CD14-positive monocyte (primary cell): Measurements from ENCODE around the gene UBE2E2. TPM values are rescaled to one million over a fixed set of nuclear protein-coding genes. Genes with fewer than 3 reads are reported as not detected.

Experiments used
- DNase-seq, 3 donors: peaks; one replicate each; pipeline ENCODE4 v3.0.0-alpha.2; 2011 to 2022
- H2AFZ ChIP-seq: 2 replicates; pipeline ENCODE4 v1.6.0; 2012; ENCODE audit warnings: mild to moderate bottlenecking, low read depth, low read length, inconsistent platforms; ENCODE audit not compliant: insufficient read depth, poor library complexity, severe bottlenecking
- H3K27ac ChIP-seq, 2 donors: 1 replicate in 1 of 2; 2 replicates in 1 of 2; pipeline ENCODE4 v1.5.1; 2012 to 2013; ENCODE audit warnings: low read length in 2 of 2, control low read depth in 1 of 2, inconsistent platforms in 1 of 2, low read depth in 1 of 2, mild to moderate bottlenecking in 1 of 2
- H3K27me3 ChIP-seq, 2 donors: one replicate each; pipeline versions ENCODE4 v1.6.0 to v1.6.1; 2011 to 2013; ENCODE audit warnings: low read length in 2 of 2; ENCODE audit not compliant: control insufficient read depth in 2 of 2, insufficient read depth in 2 of 2
- H3K36me3 ChIP-seq, 2 donors: replicated peaks in 1 of 2; 1 replicate in 1 of 2; 2 replicates in 1 of 2; pipeline versions ENCODE4 v1.5.1 to v1.6.1; 2012 to 2013; ENCODE audit warnings: low read length in 2 of 2, control low read depth in 1 of 2, inconsistent platforms in 1 of 2, mild to moderate bottlenecking in 1 of 2; ENCODE audit not compliant: insufficient read depth in 2 of 2, control insufficient read depth in 1 of 2
- H3K4me1 ChIP-seq, 2 donors: 1 replicate in 1 of 2; 2 replicates in 1 of 2; pipeline versions ENCODE4 v1.5.1 to v1.6.1; 2012 to 2013; ENCODE audit warnings: low read length in 2 of 2, control low read depth in 1 of 2, inconsistent platforms in 1 of 2, mild to moderate bottlenecking in 1 of 2, moderate library complexity in 1 of 2; ENCODE audit not compliant: insufficient read depth in 2 of 2, control insufficient read depth in 1 of 2
- H3K4me2 ChIP-seq: replicated peaks from 2 replicates; pipeline ENCODE3; 2012; ENCODE audit warnings: low read length, moderate library complexity, mild to moderate bottlenecking; ENCODE audit not compliant: poor library complexity, severe bottlenecking; ENCODE audit errors: extremely low read depth
- H3K4me3 ChIP-seq, 3 experiments: fragments of 200-600 bp in 1 of 3; sonication (generic) in 1 of 3; replicated peaks in 1 of 3; 1 replicate in 2 of 3; 2 replicates in 1 of 3; pipeline ENCODE4 v1.5.1; 2011 to 2013; ENCODE audit warnings: low read length in 3 of 3, mild to moderate bottlenecking in 3 of 3, control low read depth in 2 of 3, low read depth in 2 of 3, inconsistent platforms in 1 of 3, moderate library complexity in 1 of 3
- H3K79me2 ChIP-seq: 2 replicates; pipeline ENCODE4 v1.6.0; 2012; ENCODE audit warnings: mild to moderate bottlenecking, control low read depth, inconsistent platforms, low read length, moderate library complexity; ENCODE audit not compliant: insufficient read depth
- H3K9ac ChIP-seq: 2 replicates; pipeline ENCODE4 v1.6.0; 2017; ENCODE audit warnings: low read length, mild to moderate bottlenecking; ENCODE audit not compliant: insufficient read depth, poor library complexity, severe bottlenecking
- H3K9me3 ChIP-seq, 2 donors: replicated peaks in 1 of 2; 1 replicate in 1 of 2; 2 replicates in 1 of 2; pipeline versions ENCODE4 v1.5.1 to v1.6.1; 2012 to 2013; ENCODE audit warnings: low read length in 2 of 2, control low read depth in 1 of 2; ENCODE audit not compliant: control insufficient read depth in 1 of 2, insufficient read depth in 1 of 2
- H4K20me1 ChIP-seq: 2 replicates; pipeline ENCODE4 v1.6.0; 2012; ENCODE audit warnings: mild to moderate bottlenecking, low read length, control low read depth, moderate library complexity; ENCODE audit not compliant: insufficient read depth
- H3K27ac Mint-ChIP-seq, 7 donors: one replicate each; pipeline ENCODE4 v1.8.0; 2020; ENCODE audit warnings: mild to moderate bottlenecking in 7 of 7, mixed read lengths in 7 of 7, moderate library complexity in 6 of 7, inconsistent platforms in 2 of 7
- H3K27me3 Mint-ChIP-seq, 3 donors: one replicate each; pipeline ENCODE4 v1.8.0; 2021 to 2022; ENCODE audit warnings: low read depth in 3 of 3, mild to moderate bottlenecking in 3 of 3, mixed read lengths in 3 of 3, moderate library complexity in 3 of 3, inconsistent platforms in 1 of 3
- H3K36me3 Mint-ChIP-seq, 2 donors: one replicate each; pipeline ENCODE4 v1.8.0; 2020; ENCODE audit warnings: mixed read lengths in 2 of 2, inconsistent platforms in 1 of 2, mild to moderate bottlenecking in 1 of 2
- H3K4me1 Mint-ChIP-seq: one replicate; pipeline ENCODE4 v1.8.0; 2020; ENCODE audit warnings: mild to moderate bottlenecking, mixed read lengths
- H3K4me3 Mint-ChIP-seq, 2 donors: one replicate each; pipeline ENCODE4 v1.8.0; 2020; ENCODE audit warnings: mild to moderate bottlenecking in 2 of 2, mixed read lengths in 2 of 2, moderate library complexity in 1 of 2
- H3K9me3 Mint-ChIP-seq, 7 donors: one replicate each; pipeline ENCODE4 v1.8.0; 2020 to 2022; ENCODE audit warnings: mixed read lengths in 7 of 7, mild to moderate bottlenecking in 6 of 7, moderate library complexity in 6 of 7, inconsistent platforms in 2 of 7
- WGBS: methylation state at CpG from one replicate; pipeline ENCODE4 v1.1.5; 2013; ENCODE audit warnings: missing lambda C conversion rate; ENCODE audit not compliant: insufficient coverage; 5-methylcytosine and 5-hydroxymethylcytosine counted together
- intact Hi-C, 2 donors: fragments of 100-400 bp; cut with micrococcal nuclease; formaldehyde crosslinking; loops; one replicate each; pipeline versions ENCODE4 v1.15.0 to v1.15.1; 2023
- polyA plus RNA-seq, 3 donors: library from polyadenylated mRNA; depleted of rRNA in 1 of 3; unstranded in 2 of 3; stranded (reverse) in 1 of 3; fragments of 300-500 nt in 2 of 3; fragments of >200 nt in 1 of 3; fragmentation: Illumina TruSeq in 2 of 3; gene quantifications; 1 replicate in 2 of 3; 2 replicates in 1 of 3; pipeline ENCODE4 v1.2.3, GENCODE V29; 2012 to 2021
- TF ChIP-seq, protein P1 (sequence below): fragments of 200-600 bp; IDR thresholded peaks from one replicate; pipeline ENCODE4 v1.8.0; 2022; ENCODE audit warnings: antibody characterized with exemption, mild to moderate bottlenecking

Gene UBE2E2
- polyA plus RNA-seq, 3 donors = 25.8 to 78.0 (median 66.3) TPM

DNA sequence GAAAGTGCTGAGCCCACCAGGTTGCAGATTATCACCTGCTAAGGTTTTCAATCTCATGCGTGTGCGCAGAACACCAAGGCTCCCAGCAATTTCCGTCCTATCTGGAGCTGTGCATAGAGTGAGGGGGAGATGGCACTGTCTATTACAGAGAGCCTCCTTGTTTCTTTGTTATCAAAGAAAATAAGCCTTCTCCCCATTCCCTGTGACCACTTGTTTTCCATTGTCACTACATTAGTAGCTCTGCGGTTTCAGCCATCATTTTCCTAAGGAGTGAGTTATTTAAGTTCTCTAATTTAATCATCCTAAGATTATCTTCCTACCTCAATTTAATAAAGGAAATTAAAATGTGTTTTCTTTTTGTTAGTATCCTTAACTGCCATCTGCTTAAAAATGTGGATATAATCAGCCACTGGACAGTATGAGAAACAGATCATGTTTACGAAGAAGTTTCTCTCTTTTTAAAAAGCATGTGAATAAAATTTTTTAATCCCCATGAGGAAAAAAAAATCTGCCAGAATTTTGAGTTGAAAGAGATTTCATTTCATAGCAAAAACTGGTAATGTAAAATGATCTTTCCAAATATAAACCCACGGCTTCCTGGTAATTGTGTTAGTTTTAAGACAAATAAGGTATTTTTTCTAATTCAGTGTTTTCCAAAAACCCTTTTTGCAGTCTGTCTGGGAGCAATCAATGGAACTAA lies 430.3 kb downstream of the UBE2E2 start:
- Mint-ChIP-seq H3K4me1 (no peaks in the 10 kb centered on the region), H3K36me3 (no peaks in the 10 kb centered on the region), H3K4me3 (no peak overlapping the region), H3K27me3 (peaks cover 1 to 5% (median 2%) of the 10 kb centered on the region in 3 donors), H3K9me3 (peaks cover 0 to 6% (median 2%) of the 10 kb centered on the region in 7 donors), H3K27ac (no peak overlapping the region)
- Histone ChIP-seq H3K79me2 (no peaks in the 10 kb centered on the region), H3K27me3 (no peaks in the 10 kb centered on the region), H3K9me3 (no peaks in the 10 kb centered on the region), H3K36me3 (no peaks in the 10 kb centered on the region), H3K9ac (no peak overlapping the region), H2AFZ (no peak overlapping the region), H3K4me3 (no peak overlapping the region), H4K20me1 (no peaks in the 10 kb centered on the region), H3K4me1 (no peaks in the 10 kb centered on the region), H3K27ac (no peak overlapping the region), H3K4me2 (no peak overlapping the region)
- intact Hi-C loops = no loop called here
- TF ChIP-seq, protein P1, sequence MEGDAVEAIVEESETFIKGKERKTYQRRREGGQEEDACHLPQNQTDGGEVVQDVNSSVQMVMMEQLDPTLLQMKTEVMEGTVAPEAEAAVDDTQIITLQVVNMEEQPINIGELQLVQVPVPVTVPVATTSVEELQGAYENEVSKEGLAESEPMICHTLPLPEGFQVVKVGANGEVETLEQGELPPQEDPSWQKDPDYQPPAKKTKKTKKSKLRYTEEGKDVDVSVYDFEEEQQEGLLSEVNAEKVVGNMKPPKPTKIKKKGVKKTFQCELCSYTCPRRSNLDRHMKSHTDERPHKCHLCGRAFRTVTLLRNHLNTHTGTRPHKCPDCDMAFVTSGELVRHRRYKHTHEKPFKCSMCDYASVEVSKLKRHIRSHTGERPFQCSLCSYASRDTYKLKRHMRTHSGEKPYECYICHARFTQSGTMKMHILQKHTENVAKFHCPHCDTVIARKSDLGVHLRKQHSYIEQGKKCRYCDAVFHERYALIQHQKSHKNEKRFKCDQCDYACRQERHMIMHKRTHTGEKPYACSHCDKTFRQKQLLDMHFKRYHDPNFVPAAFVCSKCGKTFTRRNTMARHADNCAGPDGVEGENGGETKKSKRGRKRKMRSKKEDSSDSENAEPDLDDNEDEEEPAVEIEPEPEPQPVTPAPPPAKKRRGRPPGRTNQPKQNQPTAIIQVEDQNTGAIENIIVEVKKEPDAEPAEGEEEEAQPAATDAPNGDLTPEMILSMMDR = no peak
- WGBS = 100% methylated on average over 2 of the region's 6 CpGs
- DNase-seq = no peak

DNA sequence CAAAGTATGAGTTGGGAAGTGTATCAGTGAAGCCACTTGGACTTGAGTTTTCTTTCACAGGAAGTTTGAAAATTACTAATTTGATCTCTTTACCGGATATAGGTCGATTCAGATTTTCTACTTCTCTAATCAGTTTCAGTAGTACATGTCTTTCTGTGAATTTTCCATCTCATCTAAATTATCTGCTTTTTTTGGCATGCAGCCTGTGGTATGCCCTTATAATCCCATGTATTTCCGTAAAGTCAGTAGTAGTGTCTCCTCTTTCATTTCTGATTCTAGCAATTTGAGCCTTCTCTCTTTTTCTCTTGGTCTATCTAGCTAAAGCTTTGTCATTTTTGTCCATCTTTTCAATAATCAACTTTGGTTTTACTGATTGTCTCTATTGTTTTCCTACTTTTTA lies 434.2 kb downstream of the UBE2E2 start:
- H3K36me3 Mint-ChIP-seq = no peaks in the 10 kb centered on the region

More for the DNA sequence above, 434.2 kb downstream of the UBE2E2 start:
- DNase-seq = no peak
- intact Hi-C loops = no loop called here
- WGBS = no CpG with 5 or more reads among the region's 3 CpGs
- no peaks in the 10 kb centered on the region for H3K36me3 ChIP-seq
- H3K27me3 ChIP-seq = no peaks in the 10 kb centered on the region
- H4K20me1 ChIP-seq = no peaks in the 10 kb centered on the region
- Mint-ChIP-seq H3K9me3 (peaks cover 0 to 5% (median 2%) of the 10 kb centered on the region in 7 donors), H3K4me3 (no peak overlapping the region), H3K27me3 (peaks cover 0 to 2% (median 2%) of the 10 kb centered on the region in 3 donors), H3K4me1 (peaks cover 2% of the 10 kb centered on the region), H3K27ac (no peak overlapping the region)
- TF ChIP-seq, protein P1 = no peak
- H3K9ac ChIP-seq = no peak overlapping the region
- no peak overlapping the region for H3K27ac ChIP-seq
- H3K79me2 ChIP-seq = no peaks in the 10 kb centered on the region
- H3K4me3 ChIP-seq = no peak overlapping the region
- H2AFZ ChIP-seq = no peak overlapping the region
- H3K4me2 ChIP-seq = no peak overlapping the region
- H3K4me1 ChIP-seq = no peaks in the 10 kb centered on the region
- no peaks in the 10 kb centered on the region for H3K9me3 ChIP-seq
